Left renal pelvis (tissue), 4 donors: ENCODE measurements around the gene IL6R. TPM values are rescaled to one million over a fixed set of nuclear protein-coding genes. Genes with fewer than 3 reads are reported as not detected.

Source experiments
- DNase-seq, 4 donors: peaks; one replicate each; pipeline ENCODE4 v3.0.0-alpha.2; 2013; ENCODE audit warnings: low read depth in 4 of 4, low spot score in 3 of 4
- polyA plus RNA-seq, 4 donors: library from polyadenylated mRNA; unstranded; fragments of 120-200 nt; gene quantifications; one replicate each; pipeline ENCODE4 v1.2.1, GENCODE V29; 2013; ENCODE audit not compliant: insufficient read length in 4 of 4

The IL6R gene
- polyA plus RNA-seq, 4 donors = 4.6 to 6.6 (median 5.4) TPM

DNA sequence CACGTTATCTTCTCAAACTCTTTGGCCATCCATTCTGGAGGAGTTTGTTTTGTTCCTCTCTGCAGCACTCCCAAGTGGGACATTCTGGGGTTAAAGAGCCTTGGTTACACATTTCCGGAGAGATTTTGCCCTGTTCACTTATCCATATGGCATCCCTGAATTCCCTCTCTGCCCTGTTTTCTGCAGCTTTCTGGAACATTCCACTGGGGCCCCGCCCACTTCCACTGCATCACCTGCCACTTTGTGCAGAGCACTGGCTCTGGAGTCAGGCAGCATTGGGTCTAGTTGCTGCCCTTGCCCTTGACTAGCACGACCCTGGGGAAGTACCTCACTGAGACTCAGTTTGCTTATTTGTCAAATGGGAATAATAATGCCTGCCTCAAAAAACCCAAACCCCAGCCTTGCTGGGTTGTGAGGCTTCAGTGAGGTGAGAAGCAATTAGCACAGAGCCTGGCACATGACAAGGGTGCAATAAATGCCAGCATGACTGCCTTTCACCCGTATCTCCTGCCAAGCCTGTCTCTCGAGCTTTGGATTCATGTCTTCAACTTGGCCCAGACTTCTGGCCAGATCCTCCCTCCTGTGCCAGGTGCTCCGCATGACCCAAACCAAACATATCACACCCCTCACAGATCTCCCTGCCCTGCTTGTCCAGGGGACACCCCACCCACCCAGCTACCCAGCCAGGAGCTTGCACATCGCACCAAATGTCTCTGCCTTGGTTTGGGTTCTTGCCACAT is 38.3 kb downstream of the IL6R start:
- no peak for DNase-seq

- DNase-seq = no peak
Measured at GRCh38 chr1:154445040-154445472, 39.9 kb downstream of the IL6R start.

- no peak for DNase-seq
Measured at GRCh38 chr1:154446292-154446691, 41.1 kb downstream of the IL6R start.

DNA sequence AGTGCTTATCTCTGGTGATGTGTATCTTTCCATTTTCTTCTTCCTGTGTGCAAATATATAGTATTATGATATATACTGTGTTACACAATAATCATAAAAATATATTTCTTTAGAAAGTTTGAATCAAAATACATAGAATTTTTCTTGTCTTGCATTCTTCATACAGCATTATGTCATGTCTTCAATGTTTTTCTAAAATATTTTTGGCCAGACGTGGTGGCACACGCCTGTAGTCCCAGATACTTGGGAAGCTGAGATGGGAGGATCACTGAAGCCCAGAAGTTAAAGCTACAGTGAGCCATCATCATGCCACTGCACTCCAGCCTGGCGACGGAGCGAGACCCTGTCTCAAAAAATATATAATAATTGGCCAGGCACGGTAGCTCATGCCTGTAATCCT is 41.6 kb downstream of the IL6R start:
- DNase-seq = no peak

GRCh38 chr1:154448331-154448811 is 43.2 kb downstream of the IL6R start:
- DNase-seq = no peak

- no peak for DNase-seq
Measured at GRCh38 chr1:154453161-154453560, 48.0 kb downstream of the IL6R start.

DNA sequence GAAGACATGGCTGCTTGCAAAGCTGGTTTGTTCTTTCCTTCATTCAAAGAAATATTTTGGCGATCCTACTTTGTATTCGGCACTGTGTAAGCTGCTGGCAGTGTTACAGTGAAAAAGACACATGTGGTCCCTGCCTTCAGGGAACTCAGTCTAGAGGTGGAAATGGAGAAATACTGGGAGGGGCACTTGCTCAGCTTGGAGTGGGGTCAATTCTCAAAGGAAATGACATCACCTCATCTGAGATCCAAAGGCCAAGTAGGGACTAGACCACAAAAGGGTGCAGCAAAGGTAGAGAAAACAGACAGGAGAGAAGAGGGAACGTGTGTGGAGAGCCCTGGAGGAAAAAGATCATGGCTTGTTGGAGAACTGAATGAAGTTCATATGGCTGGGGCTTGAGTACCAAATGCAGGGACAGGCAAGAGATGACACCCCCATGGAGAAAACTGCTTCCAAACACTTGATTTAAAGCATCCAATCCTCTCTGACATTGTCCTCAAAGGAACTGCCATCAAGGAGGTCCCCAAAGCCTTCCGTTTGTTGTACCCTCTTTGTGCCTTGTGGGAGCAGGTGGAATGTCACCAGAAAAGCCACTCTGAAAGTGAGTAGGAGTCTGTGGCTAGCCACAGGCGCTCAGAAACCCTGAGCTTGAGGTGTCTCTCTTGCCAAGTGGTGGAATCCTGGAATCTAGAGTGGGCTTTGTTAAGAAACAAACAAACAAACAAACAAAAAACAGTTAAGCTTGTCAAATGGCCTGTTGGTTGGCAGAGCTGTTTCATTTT is 48.6 kb downstream of the IL6R start:
- no peak for DNase-seq

DNA sequence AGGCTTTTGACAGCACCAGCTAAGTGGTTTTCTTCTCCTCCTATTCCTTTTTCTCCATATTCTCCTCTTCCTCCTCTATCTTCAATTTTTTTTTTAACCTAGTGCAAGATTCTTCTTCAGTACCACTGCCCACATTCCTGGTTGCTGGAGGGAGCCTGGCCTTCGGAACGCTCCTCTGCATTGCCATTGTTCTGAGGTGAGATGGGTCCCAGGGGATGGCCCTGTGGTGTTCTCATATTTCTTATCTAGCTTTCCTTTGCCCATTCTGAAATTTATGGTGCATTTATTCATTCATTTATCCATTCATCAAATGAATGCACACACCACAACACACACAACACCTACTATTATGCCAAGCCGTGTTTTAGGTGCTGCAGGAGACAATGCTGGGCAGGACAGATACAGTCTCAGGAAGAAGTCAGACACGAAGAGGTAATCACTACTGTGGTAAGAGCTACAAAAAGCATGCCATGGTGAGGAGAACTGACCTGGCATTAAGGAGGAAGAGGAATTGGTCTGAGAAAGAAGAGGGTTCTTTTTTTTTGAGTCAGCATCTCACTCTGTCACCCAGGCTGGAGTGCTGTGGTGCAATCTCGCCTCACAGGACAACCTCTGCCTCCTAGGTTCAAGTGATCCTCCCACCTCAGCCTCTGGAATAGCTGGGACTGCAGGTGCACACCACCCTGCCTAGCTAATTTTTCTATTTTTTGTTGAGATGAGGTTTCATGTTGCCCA is 49.4 kb downstream of the IL6R start:
- DNase-seq = no peak

- DNase-seq = no peak
Measured at GRCh38 chr1:154456631-154457030, 51.5 kb downstream of the IL6R start.

GRCh38 chr1:154459080-154459479 is 53.9 kb downstream of the IL6R start:
- no peak for DNase-seq

- no peak for DNase-seq
Measured at GRCh38 chr1:154460695-154461260, 55.6 kb downstream of the IL6R start.

DNA sequence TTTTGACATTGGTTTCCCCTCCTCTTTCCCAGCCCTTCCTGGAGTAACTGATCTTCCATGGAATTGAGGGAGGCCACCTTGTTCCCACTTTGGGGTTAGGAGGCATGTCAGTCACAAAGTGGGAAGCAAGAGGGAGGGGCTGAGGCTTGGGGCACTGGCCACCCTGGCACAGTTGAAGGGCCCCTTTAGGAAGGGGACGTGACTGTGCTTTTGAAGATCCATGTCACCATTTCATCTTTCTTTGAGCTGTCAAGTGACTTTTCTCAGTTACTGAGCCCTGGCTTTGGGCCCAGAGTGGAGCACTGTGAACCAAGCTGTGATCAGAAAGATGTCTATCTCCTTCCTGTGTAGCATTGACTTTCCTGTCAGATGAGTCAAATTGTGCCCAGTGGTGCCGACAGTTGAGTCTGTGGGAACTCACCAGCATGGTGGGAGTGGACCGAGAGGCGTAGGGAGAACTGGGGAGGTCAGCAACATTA is 58.4 kb downstream of the IL6R start:
- no peak for DNase-seq

- DNase-seq = no peak
Measured at GRCh38 chr1:154465621-154466195, 60.6 kb downstream of the IL6R start.

GRCh38 chr1:154466206-154466605 is 61.1 kb downstream of the IL6R start:
- no peak for DNase-seq

DNA sequence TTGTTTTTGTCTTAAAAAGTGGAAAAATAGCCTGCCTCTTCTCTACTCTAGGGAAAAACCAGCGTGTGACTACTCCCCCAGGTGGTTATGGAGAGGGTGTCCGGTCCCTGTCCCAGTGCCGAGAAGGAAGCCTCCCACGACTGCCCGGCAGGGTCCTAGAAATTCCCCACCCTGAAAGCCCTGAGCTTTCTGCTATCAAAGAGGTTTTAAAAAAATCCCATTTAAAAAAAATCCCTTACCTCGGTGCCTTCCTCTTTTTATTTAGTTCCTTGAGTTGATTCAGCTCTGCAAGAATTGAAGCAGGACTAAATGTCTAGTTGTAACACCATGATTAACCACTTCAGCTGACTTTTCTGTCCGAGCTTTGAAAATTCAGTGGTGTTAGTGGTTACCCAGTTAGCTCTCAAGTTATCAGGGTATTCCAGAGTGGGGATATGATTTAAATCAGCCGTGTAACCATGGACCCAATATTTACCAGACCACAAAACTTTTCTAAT is 61.8 kb downstream of the IL6R start:
- no peak for DNase-seq

DNA sequence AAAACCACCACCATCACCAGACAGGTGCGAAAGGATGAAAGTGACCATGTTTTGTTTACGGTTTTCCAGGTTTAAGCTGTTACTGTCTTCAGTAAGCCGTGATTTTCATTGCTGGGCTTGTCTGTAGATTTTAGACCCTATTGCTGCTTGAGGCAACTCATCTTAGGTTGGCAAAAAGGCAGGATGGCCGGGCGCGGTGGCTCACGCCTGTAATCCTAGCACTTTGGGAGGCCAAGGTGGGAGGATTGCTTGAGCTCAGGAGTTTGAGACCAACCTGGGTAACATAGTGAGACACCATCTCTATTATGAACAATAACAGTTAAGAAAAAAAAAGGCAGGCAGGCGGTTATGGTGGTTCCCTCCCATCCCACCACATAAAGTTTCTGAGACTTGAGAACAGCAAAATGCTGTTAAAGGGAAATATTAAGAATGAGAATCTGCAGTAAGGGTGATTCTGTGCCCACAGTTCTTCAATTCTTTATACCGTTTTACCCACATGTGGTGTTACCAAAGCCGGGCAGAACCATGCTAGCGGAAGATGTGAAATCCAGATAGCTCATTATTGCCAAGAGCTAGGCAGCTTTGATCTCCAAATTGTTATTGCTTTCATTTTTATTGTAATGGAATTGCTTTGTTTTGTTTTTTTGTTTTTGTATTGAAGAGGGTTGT is 62.4 kb downstream of the IL6R start:
- no peak for DNase-seq

DNA sequence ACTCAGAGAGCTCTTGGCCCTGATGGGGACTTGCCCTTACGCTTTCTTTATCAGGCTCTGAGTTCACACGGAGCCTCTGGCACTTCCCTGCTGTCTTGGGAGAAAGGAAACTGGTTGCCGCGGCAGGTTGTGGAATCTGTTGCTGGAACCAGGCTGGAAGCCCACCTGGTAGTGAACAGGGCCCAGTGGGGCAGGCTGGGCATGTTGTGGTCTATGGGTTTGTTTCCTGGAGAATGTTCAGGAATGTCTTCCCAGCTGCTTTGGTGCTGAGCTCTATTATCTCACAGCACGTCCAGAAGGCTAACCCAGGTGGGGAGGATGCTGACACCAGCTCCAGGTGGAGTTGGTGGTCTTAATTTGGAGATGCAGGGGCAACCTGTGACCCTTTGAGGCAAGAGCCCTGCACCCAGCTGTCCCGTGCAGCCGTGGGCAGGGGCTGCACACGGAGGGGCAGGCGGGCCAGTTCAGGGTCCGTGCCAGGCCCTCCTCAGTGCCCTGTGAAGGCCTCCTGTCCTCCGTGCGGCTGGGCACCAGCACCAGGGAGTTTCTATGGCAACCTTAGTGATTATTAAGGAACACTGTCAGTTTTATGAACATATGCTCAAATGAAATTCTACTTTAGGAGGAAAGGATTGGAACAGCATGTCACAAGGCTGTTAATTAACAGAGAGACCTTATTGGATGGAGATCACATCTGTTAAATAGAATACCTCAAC is 63.5 kb downstream of the IL6R start:
- no peak for DNase-seq

- no peak for DNase-seq
Measured at GRCh38 chr1:154469844-154470560, 64.9 kb downstream of the IL6R start.
